ENCODE data around the gene SNRPD1.
A peak's percentile ranks its signal among the peaks of the same experiment; 100 is the strongest.

SNRPD1 gene

DNA sequence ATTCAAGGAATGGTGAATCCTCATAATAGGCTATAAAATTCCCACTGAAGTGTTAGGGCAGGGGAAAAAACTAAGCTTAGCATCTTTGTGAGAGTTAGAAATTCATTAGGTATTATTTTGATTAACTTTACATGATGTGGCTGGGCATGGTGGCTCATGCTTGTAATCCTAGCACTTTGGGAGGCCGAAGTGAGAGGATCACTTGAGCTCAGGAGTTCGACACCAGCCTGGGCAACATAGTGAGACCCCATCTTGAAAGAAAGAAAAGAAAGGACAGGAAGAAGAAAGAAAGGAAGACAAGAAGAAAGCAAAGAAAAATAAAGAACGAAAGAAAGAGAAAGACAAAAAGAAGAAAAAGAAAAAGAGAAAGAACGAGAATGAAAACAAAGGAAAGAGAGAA, 40.0 kb downstream of the SNRPD1 start:
- no peak for DNase-seq (ENCODE audit: low read depth)
- no peak overlapping the region for H3K4me3 ChIP-seq (ENCODE audit: low read depth, low read length)
- TF ChIP-seq, protein P1, sequence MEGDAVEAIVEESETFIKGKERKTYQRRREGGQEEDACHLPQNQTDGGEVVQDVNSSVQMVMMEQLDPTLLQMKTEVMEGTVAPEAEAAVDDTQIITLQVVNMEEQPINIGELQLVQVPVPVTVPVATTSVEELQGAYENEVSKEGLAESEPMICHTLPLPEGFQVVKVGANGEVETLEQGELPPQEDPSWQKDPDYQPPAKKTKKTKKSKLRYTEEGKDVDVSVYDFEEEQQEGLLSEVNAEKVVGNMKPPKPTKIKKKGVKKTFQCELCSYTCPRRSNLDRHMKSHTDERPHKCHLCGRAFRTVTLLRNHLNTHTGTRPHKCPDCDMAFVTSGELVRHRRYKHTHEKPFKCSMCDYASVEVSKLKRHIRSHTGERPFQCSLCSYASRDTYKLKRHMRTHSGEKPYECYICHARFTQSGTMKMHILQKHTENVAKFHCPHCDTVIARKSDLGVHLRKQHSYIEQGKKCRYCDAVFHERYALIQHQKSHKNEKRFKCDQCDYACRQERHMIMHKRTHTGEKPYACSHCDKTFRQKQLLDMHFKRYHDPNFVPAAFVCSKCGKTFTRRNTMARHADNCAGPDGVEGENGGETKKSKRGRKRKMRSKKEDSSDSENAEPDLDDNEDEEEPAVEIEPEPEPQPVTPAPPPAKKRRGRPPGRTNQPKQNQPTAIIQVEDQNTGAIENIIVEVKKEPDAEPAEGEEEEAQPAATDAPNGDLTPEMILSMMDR (IDR thresholded peaks at IDR 0.05; ENCODE audit: insufficient read depth, low read depth, low read length, missing control alignments): no peak

DNA sequence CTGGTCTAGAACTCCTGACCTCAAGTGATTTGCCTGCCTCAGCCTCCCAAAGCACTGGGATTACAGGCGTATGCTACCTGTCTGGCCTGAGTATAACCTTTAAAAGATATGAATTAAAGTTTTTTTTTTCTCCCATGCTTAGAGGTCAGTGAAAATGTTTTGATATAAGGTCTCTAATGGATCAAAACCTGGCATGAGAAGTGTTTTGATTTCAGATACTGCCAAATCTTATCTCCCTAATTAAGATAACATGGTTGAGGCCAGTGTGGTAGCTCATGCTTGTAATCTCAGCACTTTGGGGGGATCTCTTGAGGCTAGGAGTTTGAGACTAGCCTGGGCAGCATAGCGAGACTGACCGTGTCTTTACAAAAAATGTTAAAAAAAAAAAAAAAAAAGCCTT, 41.2 kb downstream of the SNRPD1 start:
- no peak for DNase-seq (ENCODE audit: low read depth)
- TF ChIP-seq, protein P1 (IDR thresholded peaks at IDR 0.05; ENCODE audit: insufficient read depth, low read depth, low read length, missing control alignments): no peak
- no peak overlapping the region for H3K4me3 ChIP-seq (ENCODE audit: low read depth, low read length)

DNA sequence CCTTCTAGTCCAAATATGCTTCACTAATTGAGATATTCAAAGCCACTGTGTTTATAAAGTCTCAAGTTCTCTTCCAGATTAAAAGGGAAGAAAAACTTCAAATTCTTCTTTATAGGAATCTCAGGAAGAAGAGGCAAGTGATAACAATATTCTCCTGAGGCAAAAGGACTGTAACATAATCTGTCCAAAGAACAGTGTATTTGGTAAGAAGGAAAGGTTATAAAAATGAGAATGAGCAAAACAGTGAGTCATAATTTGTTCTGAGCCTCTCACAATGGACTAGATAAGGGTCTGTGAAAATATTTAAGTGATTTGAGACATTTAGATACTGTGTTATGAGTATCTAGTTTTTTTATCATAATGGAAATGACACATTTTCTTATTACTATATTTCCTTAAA, 44.3 kb downstream of the SNRPD1 start:
- H3K4me3 ChIP-seq (ENCODE audit: low read depth, low read length): no peak overlapping the region
- no peak for DNase-seq (ENCODE audit: low read depth)
- TF ChIP-seq, protein P1 (IDR thresholded peaks at IDR 0.05; ENCODE audit: insufficient read depth, low read depth, low read length, missing control alignments): no peak

DNA sequence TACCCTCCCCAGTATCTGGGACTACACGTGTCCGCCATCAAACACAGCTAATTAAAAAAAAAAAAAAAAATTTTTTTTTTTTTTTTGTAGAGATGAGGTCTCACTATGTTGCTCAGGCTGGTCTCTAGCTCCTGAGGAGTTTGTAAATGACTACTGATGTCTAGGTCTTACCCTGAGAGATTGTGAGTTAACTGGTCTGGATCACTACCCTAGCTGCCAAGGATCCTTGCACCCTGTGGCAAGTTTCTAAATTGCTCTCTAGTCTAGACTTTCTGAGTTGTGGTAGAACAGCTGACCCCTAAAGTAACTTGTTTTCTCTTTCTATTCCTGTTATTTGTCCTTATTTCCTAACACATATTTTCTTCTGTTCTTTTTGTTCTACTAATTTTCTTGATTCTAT, 48.0 kb downstream of the SNRPD1 start:
- no peak overlapping the region for H3K4me3 ChIP-seq (ENCODE audit: low read depth, low read length)
- TF ChIP-seq, protein P1 (IDR thresholded peaks at IDR 0.05; ENCODE audit: insufficient read depth, low read depth, low read length, missing control alignments): no peak
- DNase-seq (ENCODE audit: low read depth): peak; percentile 45

DNA sequence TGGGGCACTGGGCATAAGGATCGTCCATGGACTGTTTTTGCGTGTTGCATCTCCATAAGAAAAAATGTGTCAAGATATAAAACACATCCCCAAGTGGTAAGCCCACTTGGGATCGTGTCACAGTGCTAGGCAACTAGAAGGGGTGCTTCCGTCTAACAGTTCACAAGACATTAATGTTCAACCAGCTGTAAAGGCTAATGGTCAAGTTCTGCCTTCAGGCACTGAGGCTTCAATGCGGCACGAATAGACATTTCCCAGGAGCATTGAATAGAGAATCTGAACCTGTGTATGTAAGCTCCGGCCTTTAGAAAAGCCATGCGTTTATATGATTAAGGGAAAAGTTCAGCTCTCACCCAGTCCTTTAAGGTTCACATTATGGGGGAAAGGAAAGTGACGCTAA, 50.5 kb downstream of the SNRPD1 start:
- DNase-seq (ENCODE audit: low read depth): no peak
- no peak overlapping the region for H3K4me3 ChIP-seq (ENCODE audit: low read depth, low read length)
- TF ChIP-seq, protein P1 (IDR thresholded peaks at IDR 0.05; ENCODE audit: insufficient read depth, low read depth, low read length, missing control alignments): no peak

DNA sequence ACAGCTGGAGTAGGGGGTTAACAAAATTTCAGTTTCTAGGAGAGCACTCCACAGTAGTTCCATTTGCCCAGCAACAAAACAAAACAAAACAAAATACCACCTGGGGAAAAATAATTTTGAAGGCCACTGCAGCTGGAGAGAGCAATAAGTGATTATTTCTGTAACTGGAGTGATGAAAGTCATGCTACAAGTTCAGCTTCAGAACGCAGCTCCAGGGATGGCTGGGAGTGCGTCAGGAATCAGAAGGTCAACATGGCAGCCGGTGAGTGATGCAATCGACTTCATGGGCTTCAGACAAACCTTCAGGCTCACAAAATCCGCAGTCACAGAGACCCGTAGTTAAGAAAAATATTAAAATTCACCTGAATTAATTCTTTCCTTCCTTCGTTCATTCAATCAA, 51.5 kb downstream of the SNRPD1 start:
- no peak for DNase-seq (ENCODE audit: low read depth)
- TF ChIP-seq, protein P1 (IDR thresholded peaks at IDR 0.05; ENCODE audit: insufficient read depth, low read depth, low read length, missing control alignments): no peak
- no peak overlapping the region for H3K4me3 ChIP-seq (ENCODE audit: low read depth, low read length)

DNA sequence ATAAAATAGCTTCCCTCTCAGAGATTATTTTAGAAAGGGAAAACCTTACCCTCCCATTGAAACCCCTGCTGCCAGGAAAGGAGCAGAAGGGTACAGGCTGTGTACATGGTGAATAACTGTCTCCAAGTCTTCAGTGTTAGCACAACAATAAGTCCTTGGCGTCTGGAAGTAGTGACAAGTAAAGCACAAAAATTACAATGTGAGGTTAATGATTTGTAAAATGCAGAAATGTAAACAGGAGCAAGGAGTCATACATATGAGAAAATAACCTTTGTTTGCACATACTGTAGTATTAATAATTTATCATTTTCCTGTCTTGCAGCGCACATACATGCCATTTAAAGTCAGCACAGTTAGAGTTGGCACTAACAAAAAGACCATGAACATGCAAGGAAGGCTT, 52.0 kb downstream of the SNRPD1 start:
- DNase-seq (ENCODE audit: low read depth): no peak
- TF ChIP-seq, protein P1 (IDR thresholded peaks at IDR 0.05; ENCODE audit: insufficient read depth, low read depth, low read length, missing control alignments): no peak
- no peak overlapping the region for H3K4me3 ChIP-seq (ENCODE audit: low read depth, low read length)

Measured in GM12865 (cell line).